K562 (cell line): ENCODE data around the gene METTL25B. TPM values are rescaled to one million over a fixed set of nuclear protein-coding genes. Genes with fewer than 3 reads are reported as not detected.

Source experiments
- ATF4 ChIP-seq: fragments of 450-650 bp; formaldehyde crosslinking; IDR thresholded peaks from 2 replicates; pipeline ENCODE4 v1.4.0; 2022; ENCODE audit warnings: mild to moderate bottlenecking, moderate library complexity
- CHD2 ChIP-seq: IDR thresholded peaks from 2 replicates; pipeline ENCODE4 v1.6.1; 2011; ENCODE audit warnings: low read depth, low read length
- CREB5 ChIP-seq: fragments of 250-450 bp; sonication (Bioruptor Pico); IDR thresholded peaks from 2 replicates; pipeline ENCODE4 v1.5.0; 2020; ENCODE audit warnings: mild to moderate bottlenecking
- ELF1 ChIP-seq: fragments of 200-800 bp; sonication (Bioruptor generic); IDR thresholded peaks from 2 replicates; pipeline ENCODE4 v1.6.1; 2016; ENCODE audit warnings: missing genetic modification characterization, missing compliant biosample characterization
- ETV1 ChIP-seq: fragments of 450-650 bp; conservative IDR thresholded peaks from 2 replicates; pipeline ENCODE4 v1.6.1; 2016; ENCODE audit warnings: missing genetic modification characterization, control low read depth, low read depth, missing compliant biosample characterization
- FIP1L1 ChIP-seq: fragments of 200-400 bp; formaldehyde crosslinking; IDR thresholded peaks from 2 replicates; pipeline ENCODE4 v1.6.1; 2018; ENCODE audit warnings: mild to moderate bottlenecking, low read depth, low read length; ENCODE audit not compliant: poor library complexity, severe bottlenecking
- FOXM1 ChIP-seq, 2 experiments: fragments of 450-650 bp in 1 of 2; sonication (generic) in 1 of 2; formaldehyde crosslinking in 1 of 2; IDR thresholded peaks; 2 replicates each; pipeline versions ENCODE4 v1.6.1 to v1.9.0; 2017 to 2022; ENCODE audit warnings: low read depth in 2 of 2, mild to moderate bottlenecking in 2 of 2, missing genetic modification reagents in 1 of 2, moderate library complexity in 1 of 2
- MAZ ChIP-seq, 2 experiments: fragments of 450-650 bp in 1 of 2; sonication (generic) in 1 of 2; formaldehyde crosslinking; IDR thresholded peaks in 1 of 2; conservative IDR thresholded peaks in 1 of 2; 2 replicates each; pipeline versions ENCODE4 v1.4.0 to v1.5.0; 2020; ENCODE audit warnings: mild to moderate bottlenecking in 1 of 2, missing genetic modification reagents in 1 of 2
- MEIS2 ChIP-seq: fragments of 450-650 bp; IDR thresholded peaks from 2 replicates; pipeline ENCODE4 v1.6.1; 2014; ENCODE audit warnings: mild to moderate bottlenecking; ENCODE audit not compliant: partially characterized antibody
- SAFB ChIP-seq: fragments of 200-400 bp; formaldehyde crosslinking; IDR thresholded peaks from 2 replicates; pipeline ENCODE4 v1.6.1; 2017; ENCODE audit warnings: low read depth, low read length, borderline replicate concordance
- SAP30 ChIP-seq: fragments of 200-600 bp; sonication (generic); IDR thresholded peaks from 2 replicates; pipeline ENCODE4 v1.6.1; 2012; ENCODE audit warnings: borderline replicate concordance, low read depth, mild to moderate bottlenecking, moderate library complexity, low read length, control low read depth, inconsistent platforms; ENCODE audit not compliant: insufficient read depth, poor library complexity, severe bottlenecking
- STAT6 ChIP-seq: sonication (generic); formaldehyde crosslinking; IDR thresholded peaks from 2 replicates; pipeline ENCODE4 v1.8.1; 2023; ENCODE audit warnings: mild to moderate bottlenecking, missing genetic modification reagents
- TCFL5 ChIP-seq: fragments of 250-450 bp; sonication (Bioruptor Pico); conservative IDR thresholded peaks from 2 replicates; pipeline ENCODE4 v1.6.1; 2021; ENCODE audit warnings: mild to moderate bottlenecking, moderate library complexity, matching md5 sums
- ZBTB33 ChIP-seq: sonication (generic); formaldehyde crosslinking; IDR thresholded peaks from 2 replicates; pipeline ENCODE4 v1.8.1; 2023; ENCODE audit warnings: mild to moderate bottlenecking, missing genetic modification reagents
- ZBTB7A ChIP-seq: IDR thresholded peaks from 2 replicates; pipeline ENCODE4 v1.6.1; 2011; ENCODE audit warnings: low read depth, mild to moderate bottlenecking, low read length, moderate library complexity, borderline replicate concordance; ENCODE audit not compliant: control insufficient read depth
- ZNF511 ChIP-seq: sonication (generic); formaldehyde crosslinking; IDR thresholded peaks from 2 replicates; pipeline ENCODE4 v1.8.0; 2022; ENCODE audit warnings: mild to moderate bottlenecking, missing genetic modification reagents
- polyA plus RNA-seq, 8 experiments: library from polyadenylated mRNA; depleted of rRNA in 4 of 8; stranded (reverse) in 5 of 8; unstranded in 3 of 8; fragments of >200 nt; fragmentation: Nextera tagmentation in 2 of 8; fragmentation: Illumina TruSeq in 1 of 8; extraction: Ambion mirVana in 2 of 8; extraction: Trizol in 1 of 8; gene quantifications; 2 replicates each; pipeline versions ENCODE4 v1.2.1 to v1.2.3, GENCODE V29; 2011 to 2014; ENCODE audit warnings: inconsistent platforms in 1 of 8, missing spikeins in 1 of 8
- total RNA-seq, 7 experiments: library from RNA; depleted of rRNA in 6 of 7; stranded (reverse); fragments of >200 nt in 6 of 7; fragmentation: Illumina TruSeq in 2 of 7; extraction: Trizol in 2 of 7; gene quantifications; 2 replicates each; pipeline versions ENCODE4 v1.2.1 to v1.2.3, GENCODE V29; 2011 to 2021; ENCODE audit warnings: low replicate concordance in 1 of 7

Gene METTL25B
- total and polyA plus RNA-seq, 9 of the 15 experiments (the other 6 are each of a cell fraction or from before 2014, with no cell fraction given) = 7.7 to 48.3 (median 33.1) TPM

GRCh38 chr1:156705918-156706656, 22.2 kb upstream of the METTL25B start (continued):
- no peak for TF ChIP-seq CREB5 (CRISPR knock-in tag)
- peak; percentile 62 for TF ChIP-seq FIP1L1
- peak; percentile 15; the same call in 1 of the 2 replicates for TF ChIP-seq FOXM1 (IDR thresholded peaks at IDR 0.05; ENCODE audit: low read depth)
- TF ChIP-seq FOXM1 (CRISPR knock-in tag; IDR thresholded peaks at IDR 0.05; ENCODE audit: low read depth) = no peak
- TF ChIP-seq ATF4 = no peak
- TF ChIP-seq CHD2 = no peak
- TF ChIP-seq TCFL5 (CRISPR knock-in tag) = no peak
- no peak for TF ChIP-seq MEIS2
- TF ChIP-seq ETV1 = peak; percentile 71; the same call in 1 of the 2 replicates
- TF ChIP-seq SAP30 = no peak
- peak; percentile 96 for TF ChIP-seq ZBTB7A
- TF ChIP-seq MAZ (CRISPR knock-in tag; conservative IDR thresholded peaks at IDR 0.05 in 1 of 2, IDR thresholded peaks at IDR 0.05 in 1 of 2) = peak; percentile 90 to 98
- 0 out of 2 replicates have a peak, but pooled peaks have one; percentile 18 for TF ChIP-seq ZNF511 (CRISPR knock-in tag)
- peak; percentile 53 for TF ChIP-seq ZBTB33 (CRISPR knock-in tag)
- peak; percentile 53; the same call in 1 of the 2 replicates for TF ChIP-seq SAFB
- peak; percentile 72; the same call in 1 of the 2 replicates for TF ChIP-seq STAT6
- peak; percentile 46; the same call in 1 of the 2 replicates for TF ChIP-seq ELF1 (tag)
